Measurements from ENCODE around the gene ELK3. TPM values are rescaled to one million over a fixed set of nuclear protein-coding genes. Genes with fewer than 3 reads are reported as not detected.

ELK3 gene
- total RNA-seq, 3 donors from 2014 or later: 13.9 to 28.5 (median 16.5) TPM

DNA sequence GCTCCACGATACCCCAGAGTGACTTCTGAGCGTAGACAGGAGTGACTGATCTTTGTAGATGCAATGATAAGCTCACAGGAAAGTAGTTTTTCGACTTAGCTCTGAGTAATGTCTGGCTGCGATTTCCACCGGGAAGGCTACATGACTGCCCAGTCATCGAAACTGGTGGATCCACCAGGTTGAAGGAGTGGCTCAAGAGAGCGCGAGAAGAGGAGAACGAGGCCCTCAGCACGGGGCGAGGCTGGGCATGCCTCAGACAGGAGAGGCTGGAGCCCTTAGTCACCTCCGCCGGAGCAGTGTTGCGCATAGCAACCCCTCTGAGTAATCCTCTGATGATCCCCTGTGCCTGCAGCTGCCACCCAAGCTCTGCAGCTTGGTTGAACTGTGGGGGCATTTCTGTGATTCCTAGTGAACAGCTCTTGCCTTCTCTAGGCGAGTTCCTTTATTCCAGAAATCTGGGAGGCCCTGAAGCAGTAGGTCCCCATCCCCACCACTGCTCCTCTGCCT, 25.6 kb downstream of the ELK3 start:
- peak in 1 of 2 donors; percentile 55 for DNase-seq (ENCODE audit: low spot score in 2 of 2)
- Histone ChIP-seq H3K27ac (peak overlapping the region; percentile 67 to 85), H3K27me3 (no peaks in the 10 kb centered on the region), H3K9me3 (no peaks in the 10 kb centered on the region), H3K4me1 (peaks cover 0 to 7% of the 10 kb centered on the region in 2 donors), H3K36me3 (no peaks in the 10 kb centered on the region), H3K4me3 (peak overlapping the region in 1 of 3 donors; percentile 51)
- TF ChIP-seq, protein P1, sequence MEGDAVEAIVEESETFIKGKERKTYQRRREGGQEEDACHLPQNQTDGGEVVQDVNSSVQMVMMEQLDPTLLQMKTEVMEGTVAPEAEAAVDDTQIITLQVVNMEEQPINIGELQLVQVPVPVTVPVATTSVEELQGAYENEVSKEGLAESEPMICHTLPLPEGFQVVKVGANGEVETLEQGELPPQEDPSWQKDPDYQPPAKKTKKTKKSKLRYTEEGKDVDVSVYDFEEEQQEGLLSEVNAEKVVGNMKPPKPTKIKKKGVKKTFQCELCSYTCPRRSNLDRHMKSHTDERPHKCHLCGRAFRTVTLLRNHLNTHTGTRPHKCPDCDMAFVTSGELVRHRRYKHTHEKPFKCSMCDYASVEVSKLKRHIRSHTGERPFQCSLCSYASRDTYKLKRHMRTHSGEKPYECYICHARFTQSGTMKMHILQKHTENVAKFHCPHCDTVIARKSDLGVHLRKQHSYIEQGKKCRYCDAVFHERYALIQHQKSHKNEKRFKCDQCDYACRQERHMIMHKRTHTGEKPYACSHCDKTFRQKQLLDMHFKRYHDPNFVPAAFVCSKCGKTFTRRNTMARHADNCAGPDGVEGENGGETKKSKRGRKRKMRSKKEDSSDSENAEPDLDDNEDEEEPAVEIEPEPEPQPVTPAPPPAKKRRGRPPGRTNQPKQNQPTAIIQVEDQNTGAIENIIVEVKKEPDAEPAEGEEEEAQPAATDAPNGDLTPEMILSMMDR (IDR thresholded peaks at IDR 0.05): no peak
- TF ChIP-seq POLR2AphosphoS5 (IDR thresholded peaks at IDR 0.05): no peak
- TF ChIP-seq POLR2A (IDR thresholded peaks at IDR 0.05): no peak
- intact Hi-C loops (cut with DNase I; ENCODE audit: low total_unique reads): loop anchor here (10.0 kb wide), 1 partner anchor 155 kb away; no protein-coding TSS in a partner anchor

DNA sequence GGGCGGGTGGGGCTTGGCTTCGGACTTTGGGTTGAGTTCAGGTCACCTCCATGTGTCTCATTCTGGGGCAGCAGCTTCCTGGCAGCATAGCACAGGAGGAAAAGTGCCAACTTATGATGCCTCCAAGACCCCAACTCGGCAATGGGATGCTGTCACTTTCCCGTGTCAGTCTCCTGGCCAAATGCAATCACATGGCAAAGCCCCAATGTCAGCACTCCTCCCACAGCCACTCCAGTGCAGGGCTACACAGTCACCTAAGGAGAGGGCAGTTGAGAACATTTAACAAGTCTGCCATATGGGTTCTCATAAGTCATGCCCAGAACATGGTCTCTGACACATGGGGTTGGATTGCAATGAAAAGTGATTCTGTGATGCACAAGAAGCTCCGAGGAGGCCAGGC, 26.7 kb downstream of the ELK3 start:
- Histone ChIP-seq H3K27me3 (no peaks in the 10 kb centered on the region), H3K9me3 (no peaks in the 10 kb centered on the region), H3K4me3 (no peak overlapping the region), H3K27ac (no peak overlapping the region), H3K36me3 (no peaks in the 10 kb centered on the region), H3K4me1 (peaks cover 0 to 7% of the 10 kb centered on the region in 2 donors)
- TF ChIP-seq POLR2AphosphoS5 (IDR thresholded peaks at IDR 0.05) (no peak), POLR2A (IDR thresholded peaks at IDR 0.05) (no peak)
- TF ChIP-seq, protein P1 (IDR thresholded peaks at IDR 0.05): no peak
- intact Hi-C loops (cut with DNase I; ENCODE audit: low total_unique reads): no loop called here
- peak in 1 of 2 donors; percentile 16 for DNase-seq (ENCODE audit: low spot score in 2 of 2)

GRCh38 chr12:96221391-96221790, 27.2 kb downstream of the ELK3 start:
- intact Hi-C loops (cut with DNase I; ENCODE audit: low total_unique reads): no loop called here
- no peaks in the 10 kb centered on the region for H3K27me3 ChIP-seq
- H3K27ac ChIP-seq: no peak overlapping the region
- no peak overlapping the region for H3K4me3 ChIP-seq
- H3K4me1 ChIP-seq: peaks cover 0 to 7% of the 10 kb centered on the region in 2 donors
- DNase-seq (ENCODE audit: low spot score in 2 of 2): peak in 1 of 2 donors; percentile 7
- no peaks in the 10 kb centered on the region for H3K9me3 ChIP-seq
- no peak for TF ChIP-seq POLR2A (IDR thresholded peaks at IDR 0.05)
- TF ChIP-seq, protein P1 (IDR thresholded peaks at IDR 0.05): no peak
- TF ChIP-seq POLR2AphosphoS5 (IDR thresholded peaks at IDR 0.05): no peak
- no peaks in the 10 kb centered on the region for H3K36me3 ChIP-seq

DNA sequence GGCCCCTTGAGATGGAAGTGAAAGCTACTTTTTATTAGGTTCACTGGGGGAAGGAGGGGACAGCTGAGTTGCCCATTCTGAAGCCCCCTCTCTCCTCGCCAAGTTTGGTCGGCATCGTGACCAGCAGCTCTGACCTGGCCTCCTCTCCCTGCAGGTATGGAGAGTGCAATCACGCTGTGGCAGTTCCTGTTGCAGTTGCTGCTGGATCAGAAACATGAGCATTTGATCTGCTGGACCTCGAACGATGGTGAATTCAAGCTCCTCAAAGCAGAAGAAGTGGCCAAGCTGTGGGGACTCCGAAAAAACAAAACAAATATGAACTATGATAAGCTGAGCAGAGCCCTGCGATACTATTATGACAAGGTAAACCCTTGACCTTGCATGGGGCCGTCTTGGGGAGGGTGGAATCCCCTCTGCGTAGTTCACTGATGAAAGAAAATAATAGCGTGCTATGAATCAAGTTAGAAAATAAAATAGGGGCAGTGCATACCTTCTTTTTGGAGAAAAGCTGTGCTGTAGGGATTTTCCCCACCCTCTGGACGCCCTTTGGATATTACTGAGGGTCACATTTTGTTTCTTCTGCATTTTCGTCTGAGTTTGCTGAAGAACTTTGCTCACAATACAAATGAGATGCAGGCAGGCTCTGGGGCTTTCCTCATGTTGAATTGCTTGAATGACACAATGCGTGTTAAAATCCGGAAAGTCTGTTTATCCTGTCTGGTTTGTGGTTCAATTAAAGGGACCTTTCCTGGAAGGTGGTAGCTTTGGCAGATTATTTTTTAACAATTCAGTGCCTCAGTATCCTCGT, 29.4 kb downstream of the ELK3 start:
- Histone ChIP-seq H3K4me1 (peaks cover 0 to 7% of the 10 kb centered on the region in 2 donors), H3K27me3 (no peaks in the 10 kb centered on the region), H3K4me3 (no peak overlapping the region), H3K9me3 (no peaks in the 10 kb centered on the region), H3K36me3 (no peaks in the 10 kb centered on the region), H3K27ac (peak overlapping the region in 1 of 2 donors; percentile 22)
- DNase-seq (ENCODE audit: low spot score in 2 of 2): peak in 1 of 2 donors; percentile 5
- intact Hi-C loops (cut with DNase I; ENCODE audit: low total_unique reads): no loop called here
- TF ChIP-seq POLR2AphosphoS5 (IDR thresholded peaks at IDR 0.05): no peak
- TF ChIP-seq, protein P1 (IDR thresholded peaks at IDR 0.05): no peak
- no peak for TF ChIP-seq POLR2A (IDR thresholded peaks at IDR 0.05)

GRCh38 chr12:96224219-96224615, 30.0 kb downstream of the ELK3 start:
- no peaks in the 10 kb centered on the region for H3K36me3 ChIP-seq
- TF ChIP-seq, protein P1 (IDR thresholded peaks at IDR 0.05): no peak
- TF ChIP-seq POLR2A (IDR thresholded peaks at IDR 0.05) (no peak), POLR2AphosphoS5 (IDR thresholded peaks at IDR 0.05) (no peak)
- no peak for DNase-seq (ENCODE audit: low spot score in 2 of 2)
- intact Hi-C loops (cut with DNase I; ENCODE audit: low total_unique reads): no loop called here
- peaks cover 0 to 4% of the 10 kb centered on the region in 2 donors for H3K4me1 ChIP-seq
- no peaks in the 10 kb centered on the region for H3K9me3 ChIP-seq
- H3K4me3 ChIP-seq: no peak overlapping the region
- H3K27me3 ChIP-seq: no peaks in the 10 kb centered on the region
- H3K27ac ChIP-seq: peak overlapping the region in 1 of 2 donors; percentile 0
